Kidney (tissue), 14 donors: ENCODE measurements around the gene BIN1. TPM values are rescaled to one million over a fixed set of nuclear protein-coding genes. Genes with fewer than 3 reads are reported as not detected.
A peak's percentile ranks its signal among the peaks of the same experiment; 100 is the strongest.

Source experiments
- DNase-seq, 5 donors: peaks; one replicate each; pipeline ENCODE4 v3.0.0-alpha.2; 2013 to 2020
- FAIRE-seq: peaks from 2 replicates; lab custom pipeline; 2012; peaks lifted over from hg19 to GRCh38; lab: Jason Lieb, UNC
- H3K27ac ChIP-seq, 2 donors: one replicate each; pipeline ENCODE4 v1.7.0; 2013; ENCODE audit warnings: low read depth in 2 of 2, low read length in 2 of 2, inconsistent platforms in 1 of 2
- H3K27me3 ChIP-seq: one replicate; pipeline ENCODE4 v1.7.1; 2013; ENCODE audit warnings: low read length, inconsistent platforms; ENCODE audit not compliant: control insufficient read depth, insufficient read depth
- H3K36me3 ChIP-seq, 3 donors: one replicate each; pipeline versions ENCODE4 v1.7.0 to v1.7.1; 2013; ENCODE audit warnings: low read length in 3 of 3, control low read depth in 1 of 3, inconsistent platforms in 1 of 3; ENCODE audit not compliant: insufficient read depth in 3 of 3, control insufficient read depth in 2 of 3
- H3K4me1 ChIP-seq, 3 donors: one replicate each; pipeline versions ENCODE4 v1.7.0 to v1.7.1; 2013; ENCODE audit warnings: low read length in 3 of 3, inconsistent platforms in 1 of 3, low read depth in 1 of 3; ENCODE audit not compliant: control insufficient read depth in 2 of 3, insufficient read depth in 2 of 3
- H3K4me3 ChIP-seq, 3 donors: one replicate each; pipeline versions ENCODE4 v1.7.0 to v1.8.1; 2013; ENCODE audit warnings: low read length in 3 of 3, control low read depth in 1 of 3, inconsistent platforms in 1 of 3
- H3K9ac ChIP-seq, 3 donors: one replicate each; pipeline versions ENCODE4 v1.7.0 to v1.7.1; 2013; ENCODE audit warnings: low read length in 3 of 3, control low read depth in 1 of 3, inconsistent platforms in 1 of 3
- H3K9me3 ChIP-seq, 3 donors: one replicate each; pipeline versions ENCODE4 v1.7.0 to v1.7.1; 2013; ENCODE audit warnings: low read length in 3 of 3, control low read depth in 1 of 3, inconsistent platforms in 1 of 3; ENCODE audit not compliant: control insufficient read depth in 2 of 3, insufficient read depth in 1 of 3
- CTCF ChIP-seq: IDR thresholded peaks from 3 replicates; pipeline ENCODE4 v1.5.1; 2012; ENCODE audit warnings: mild to moderate bottlenecking, moderate library complexity, borderline replicate concordance; ENCODE audit not compliant: insufficient read depth; ENCODE audit errors: extremely low read depth
- intact Hi-C: fragments of 100-400 bp; cut with DNase I; formaldehyde crosslinking; loops from one replicate; pipeline ENCODE4 v1.11.1; 2022
- polyA plus RNA-seq: library from polyadenylated mRNA; stranded (reverse); fragments of 350-450 nt; fragmentation: Illumina TruSeq; extraction: RNeasy Lipid Tissue Mini Kit (QIAGEN cat#74804); gene quantifications from one replicate; pipeline ENCODE4 v1.2.3, GENCODE V29; 2014; ENCODE audit warnings: low read depth, low replicate concordance; ENCODE audit not compliant: insufficient read depth
- total RNA-seq: library from RNA; stranded (reverse); fragmentation: NEBNext Ultra II Directional; extraction: Animal tissue kit (Norgen Biotek cat#: 25700); gene quantifications from one replicate; pipeline ENCODE4 v1.2.1, GENCODE V29; 2021
- donor health status: control.
- donor health status: control.
- donor health status: control.
- donor health status: control.
- donor health status: control.
- donor health status: DM: yes; HTN: yes; CAD: no.
- donor health status: Normal renal cell carcinoma (clear cell type).

Gene BIN1
- total and polyA plus RNA-seq, 2 donors from 2014 or later = 121 to 167 TPM

DNA sequence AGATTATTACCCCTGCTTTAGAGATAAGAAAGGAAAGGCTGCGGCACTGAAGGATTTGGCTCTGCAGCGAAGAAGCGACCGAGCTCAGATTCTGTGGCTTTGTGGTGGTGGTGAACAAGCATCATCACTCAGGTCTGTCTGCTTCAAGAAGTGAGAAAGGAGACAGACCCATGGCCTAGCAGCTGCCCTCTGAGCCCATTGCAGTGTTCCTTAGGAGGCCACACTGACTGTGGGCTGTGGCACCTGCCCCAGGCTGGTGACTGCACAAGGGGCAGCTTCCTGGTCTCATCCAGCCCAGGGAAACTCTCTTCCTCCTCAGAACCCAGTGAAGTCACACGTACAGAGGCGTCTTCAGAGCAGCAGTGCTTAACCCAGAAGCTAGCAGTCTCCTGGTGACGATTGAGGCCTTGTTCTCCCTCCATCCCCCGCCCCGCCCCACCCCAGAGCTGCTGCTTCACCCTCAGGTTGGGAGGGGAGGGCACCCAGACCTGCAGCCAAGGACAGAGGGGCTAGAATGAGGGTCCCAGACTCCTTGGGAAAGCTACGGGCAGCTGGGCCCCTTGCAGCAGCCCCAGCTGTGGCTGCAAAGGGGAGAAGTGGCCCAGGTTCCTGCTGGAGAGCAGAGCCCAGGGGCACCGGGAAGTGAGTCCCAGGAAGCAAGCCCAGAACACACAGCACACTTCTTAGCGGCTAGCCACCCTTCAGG, 22.2 kb downstream of the BIN1 start:
- H3K4me1 ChIP-seq = peaks cover 7 to 42% (median 21%) of the 10 kb centered on the region in 3 donors
- H3K27ac ChIP-seq = peak overlapping the region in 1 of 2 donors; percentile 32

GRCh38 chr2:127083819-127084503, 23.0 kb downstream of the BIN1 start:
- H3K36me3 ChIP-seq = no peaks in the 10 kb centered on the region
- H3K9ac ChIP-seq = no peak overlapping the region
- H3K4me3 ChIP-seq = no peak overlapping the region
- intact Hi-C loops = no loop called here
- H3K27ac ChIP-seq = peak overlapping the region in 1 of 2 donors; percentile 32
- H3K27me3 ChIP-seq = no peaks in the 10 kb centered on the region
- H3K4me1 ChIP-seq = peaks cover 7 to 42% (median 21%) of the 10 kb centered on the region in 3 donors
- TF ChIP-seq CTCF = no peak
- DNase-seq (peak; percentile 57 to 91 (median 71)), FAIRE-seq (no peak)
- no peaks in the 10 kb centered on the region for H3K9me3 ChIP-seq

More for the DNA sequence above, 22.2 kb downstream of the BIN1 start:
- no peak for TF ChIP-seq CTCF
- FAIRE-seq (no peak), DNase-seq (no peak)
- no peaks in the 10 kb centered on the region for H3K9me3 ChIP-seq
- no peak overlapping the region for H3K4me3 ChIP-seq
- no peaks in the 10 kb centered on the region for H3K36me3 ChIP-seq
- H3K9ac ChIP-seq = no peak overlapping the region
- no peaks in the 10 kb centered on the region for H3K27me3 ChIP-seq
- intact Hi-C loops = no loop called here

- FAIRE-seq (no peak), DNase-seq (no peak)
- Histone ChIP-seq H3K4me3 (no peak overlapping the region), H3K36me3 (no peaks in the 10 kb centered on the region), H3K9ac (no peak overlapping the region), H3K9me3 (no peaks in the 10 kb centered on the region), H3K27me3 (no peaks in the 10 kb centered on the region), H3K4me1 (peaks cover 7 to 42% (median 18%) of the 10 kb centered on the region in 3 donors), H3K27ac (no peak overlapping the region)
- no peak for TF ChIP-seq CTCF
- intact Hi-C loops = no loop called here
Measured at GRCh38 chr2:127082974-127083373, 24.0 kb downstream of the BIN1 start.
